ENCODE results near the gene OR6B2. TPM values are rescaled to one million over a fixed set of nuclear protein-coding genes. Genes with fewer than 3 reads are reported as not detected.

OR6B2 gene
- total RNA-seq, 1 experiment from 2014 or later, result not detected

DNA sequence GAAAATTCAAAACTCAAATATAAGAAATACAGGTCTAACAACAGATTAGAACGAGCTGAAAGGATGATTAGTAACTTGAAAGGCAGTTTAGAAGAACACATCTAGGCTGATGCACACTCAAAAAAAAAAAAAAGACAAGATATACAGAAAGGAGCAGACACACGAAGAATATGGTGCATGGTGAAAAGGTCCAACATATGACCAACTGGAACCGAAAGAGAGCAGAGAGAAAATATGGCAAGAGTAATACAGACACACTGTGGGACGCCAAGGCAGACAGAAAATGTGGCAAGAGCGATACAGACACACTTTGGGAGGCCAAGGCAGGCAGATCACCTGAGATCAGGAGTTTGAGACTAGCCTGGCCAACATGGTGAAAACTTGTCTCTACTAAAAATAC is 44.9 kb downstream of the OR6B2 start:
- CTCF ChIA-PET, result interaction anchor here (0.7 kb wide), 1 partner anchor 375 kb away, joined by 8 read pairs; no protein-coding TSS in a partner anchor
- peaks cover 44% of the 10 kb centered on the region for H3K36me3 ChIP-seq (ENCODE audit: insufficient read depth, low read length, poor library complexity, severe bottlenecking)
- H3K4me1 ChIP-seq (ENCODE audit: insufficient read depth, low read length, poor library complexity, severe bottlenecking), result no peaks in the 10 kb centered on the region
- TF ChIP-seq, protein P1, sequence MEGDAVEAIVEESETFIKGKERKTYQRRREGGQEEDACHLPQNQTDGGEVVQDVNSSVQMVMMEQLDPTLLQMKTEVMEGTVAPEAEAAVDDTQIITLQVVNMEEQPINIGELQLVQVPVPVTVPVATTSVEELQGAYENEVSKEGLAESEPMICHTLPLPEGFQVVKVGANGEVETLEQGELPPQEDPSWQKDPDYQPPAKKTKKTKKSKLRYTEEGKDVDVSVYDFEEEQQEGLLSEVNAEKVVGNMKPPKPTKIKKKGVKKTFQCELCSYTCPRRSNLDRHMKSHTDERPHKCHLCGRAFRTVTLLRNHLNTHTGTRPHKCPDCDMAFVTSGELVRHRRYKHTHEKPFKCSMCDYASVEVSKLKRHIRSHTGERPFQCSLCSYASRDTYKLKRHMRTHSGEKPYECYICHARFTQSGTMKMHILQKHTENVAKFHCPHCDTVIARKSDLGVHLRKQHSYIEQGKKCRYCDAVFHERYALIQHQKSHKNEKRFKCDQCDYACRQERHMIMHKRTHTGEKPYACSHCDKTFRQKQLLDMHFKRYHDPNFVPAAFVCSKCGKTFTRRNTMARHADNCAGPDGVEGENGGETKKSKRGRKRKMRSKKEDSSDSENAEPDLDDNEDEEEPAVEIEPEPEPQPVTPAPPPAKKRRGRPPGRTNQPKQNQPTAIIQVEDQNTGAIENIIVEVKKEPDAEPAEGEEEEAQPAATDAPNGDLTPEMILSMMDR (conservative IDR thresholded peaks at IDR 0.05; ENCODE audit: low read depth, low read length), result no peak
- no peak for TF ChIP-seq EZH2 (IDR thresholded peaks at IDR 0.05; ENCODE audit: borderline replicate concordance, low read depth, low read length, poor library complexity, severe bottlenecking)
- DNase-seq (ENCODE audit: low spot score), result no peak
- BruUV-seq (replicated peaks), result no TSS peak
- no peak overlapping the region for H3K4me3 ChIP-seq (ENCODE audit: low read depth, low read length, poor library complexity, severe bottlenecking)
- no peaks in the 10 kb centered on the region for H3K9me3 ChIP-seq (ENCODE audit: low read depth, low read length, poor library complexity, severe bottlenecking)
- no peaks in the 10 kb centered on the region for H3K27me3 ChIP-seq (replicated peaks; ENCODE audit: insufficient read depth, low read depth, low read length, poor library complexity)
- intact Hi-C loops (cut with micrococcal nuclease; ENCODE audit: unreplicated experiment), result loop anchor here (10.0 kb wide), 1 partner anchor 951 kb away; no protein-coding TSS in a partner anchor
- no peak overlapping the region for H3K27ac ChIP-seq (ENCODE audit: low read depth, low read length, poor library complexity, severe bottlenecking)
- POLR2A ChIA-PET (ENCODE audit: low non-redundant PET), result no interaction called here

DNA sequence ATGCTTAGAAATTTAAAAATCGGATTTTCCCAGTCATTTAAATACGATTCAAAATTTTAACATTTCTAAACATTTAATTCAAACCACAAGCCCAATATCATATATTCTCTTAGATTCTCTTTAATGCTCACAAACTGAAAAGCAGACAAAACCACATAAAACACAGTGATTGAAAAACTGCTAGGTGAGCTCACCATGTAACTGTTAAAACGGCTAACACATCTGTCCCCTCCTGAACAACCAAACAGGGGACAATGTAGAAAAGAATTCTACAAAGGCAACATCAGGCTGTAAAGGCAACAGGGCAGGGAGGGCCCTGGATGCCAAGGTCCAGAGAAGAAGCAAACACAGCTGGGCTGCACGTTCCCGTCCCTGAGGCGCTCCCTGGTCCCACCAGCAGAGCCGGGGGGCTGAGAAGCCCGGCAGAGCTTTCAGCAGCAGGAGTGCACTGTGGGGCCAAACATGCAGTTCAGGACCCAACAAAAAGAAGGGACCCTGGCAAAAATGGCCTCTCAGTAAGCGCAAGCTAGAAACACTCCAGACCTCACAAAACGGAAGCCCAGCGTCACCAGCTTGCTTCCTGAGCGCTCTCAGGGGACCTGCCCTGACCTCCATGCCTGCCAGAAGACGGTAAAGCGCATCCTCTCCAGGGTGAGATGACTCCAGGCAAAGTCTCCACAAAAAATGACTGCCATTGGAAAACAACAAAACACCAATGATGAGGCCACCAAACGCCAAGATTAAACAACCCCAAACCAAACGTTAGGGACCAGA is 45.6 kb downstream of the OR6B2 start:
- POLR2A ChIA-PET (ENCODE audit: low non-redundant PET), result no interaction called here
- BruUV-seq (replicated peaks), result no TSS peak
- CTCF ChIA-PET, result no interaction called here
- TF ChIP-seq, protein P1 (conservative IDR thresholded peaks at IDR 0.05; ENCODE audit: low read depth, low read length), result no peak
- TF ChIP-seq EZH2 (IDR thresholded peaks at IDR 0.05; ENCODE audit: borderline replicate concordance, low read depth, low read length, poor library complexity, severe bottlenecking), result no peak
- Histone ChIP-seq H3K36me3 (ENCODE audit: insufficient read depth, low read length, poor library complexity, severe bottlenecking) (peaks cover 37% of the 10 kb centered on the region), H3K27ac (ENCODE audit: low read depth, low read length, poor library complexity, severe bottlenecking) (no peak overlapping the region), H3K9me3 (ENCODE audit: low read depth, low read length, poor library complexity, severe bottlenecking) (no peaks in the 10 kb centered on the region), H3K4me3 (ENCODE audit: low read depth, low read length, poor library complexity, severe bottlenecking) (no peak overlapping the region), H3K4me1 (ENCODE audit: insufficient read depth, low read length, poor library complexity, severe bottlenecking) (no peaks in the 10 kb centered on the region), H3K27me3 (replicated peaks; ENCODE audit: insufficient read depth, low read depth, low read length, poor library complexity) (no peaks in the 10 kb centered on the region)
- DNase-seq (ENCODE audit: low spot score), result no peak
- intact Hi-C loops (cut with micrococcal nuclease; ENCODE audit: unreplicated experiment), result loop anchor here (10.0 kb wide), 1 partner anchor 950 kb away; no protein-coding TSS in a partner anchor

DNA sequence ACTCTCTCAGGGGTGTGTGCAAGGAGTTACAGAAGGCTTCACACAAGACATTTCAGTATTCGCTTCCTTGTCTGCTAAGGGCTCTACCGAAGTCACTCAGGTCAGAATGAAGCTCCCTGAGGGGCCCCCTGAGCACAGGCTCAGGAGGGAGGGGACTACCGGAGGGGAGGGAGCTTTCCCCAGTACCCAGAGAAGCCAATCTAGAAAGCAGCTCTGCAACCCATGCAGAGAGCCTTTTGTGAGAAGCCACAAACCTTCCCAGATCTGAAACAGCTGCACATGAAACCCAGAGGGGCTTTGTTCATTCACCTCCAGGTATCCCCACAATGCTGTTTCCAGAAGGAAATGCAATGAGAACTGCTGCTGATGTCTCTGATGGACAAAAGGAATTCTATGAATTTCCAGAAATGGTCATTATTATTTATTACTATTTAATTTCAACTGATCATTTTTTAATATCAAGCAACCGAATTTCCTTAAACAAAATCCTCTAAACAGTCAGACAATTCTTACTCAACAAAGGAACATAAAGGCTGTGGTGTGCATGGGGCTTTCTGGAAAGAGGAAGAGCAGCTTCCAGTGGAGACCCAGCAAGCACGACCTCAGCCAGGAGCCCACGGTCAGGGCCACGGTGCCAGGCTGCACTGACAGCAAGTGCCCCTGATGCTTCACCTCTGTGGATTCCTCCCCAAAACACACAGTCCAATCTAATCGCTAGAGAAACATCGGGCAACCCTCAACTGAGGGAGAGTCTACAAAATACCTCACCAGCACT is 47.0 kb downstream of the OR6B2 start:
- intact Hi-C loops (cut with micrococcal nuclease; ENCODE audit: unreplicated experiment), result loop anchor here (10.0 kb wide), 1 partner anchor 948 kb away; no protein-coding TSS in a partner anchor
- BruUV-seq (replicated peaks), result no TSS peak
- H3K4me3 ChIP-seq (ENCODE audit: low read depth, low read length, poor library complexity, severe bottlenecking), result no peak overlapping the region
- POLR2A ChIA-PET (ENCODE audit: low non-redundant PET), result no interaction called here
- TF ChIP-seq EZH2 (IDR thresholded peaks at IDR 0.05; ENCODE audit: borderline replicate concordance, low read depth, low read length, poor library complexity, severe bottlenecking), result no peak
- TF ChIP-seq, protein P1 (conservative IDR thresholded peaks at IDR 0.05; ENCODE audit: low read depth, low read length), result no peak
- H3K9me3 ChIP-seq (ENCODE audit: low read depth, low read length, poor library complexity, severe bottlenecking), result no peaks in the 10 kb centered on the region
- CTCF ChIA-PET, result no interaction called here
- H3K27ac ChIP-seq (ENCODE audit: low read depth, low read length, poor library complexity, severe bottlenecking), result no peak overlapping the region
- H3K27me3 ChIP-seq (replicated peaks; ENCODE audit: insufficient read depth, low read depth, low read length, poor library complexity), result no peaks in the 10 kb centered on the region
- peaks cover 28% of the 10 kb centered on the region for H3K36me3 ChIP-seq (ENCODE audit: insufficient read depth, low read length, poor library complexity, severe bottlenecking)
- H3K4me1 ChIP-seq (ENCODE audit: insufficient read depth, low read length, poor library complexity, severe bottlenecking), result no peaks in the 10 kb centered on the region
- no peak for DNase-seq (ENCODE audit: low spot score)

Other genes starting within 250 kb of the OR6B2 start
- gene NDUFA10, start 5.1 kb downstream of the OR6B2 start, total RNA-seq (2021), result 153 and 164 TPM in 2 replicates
- gene OR6B3, start 23.1 kb upstream of the OR6B2 start, total RNA-seq (2021), result not detected in 2 replicates
- 119 and 136 TPM in 2 replicates for gene COPS9, start 105.9 kb upstream of the OR6B2 start, total RNA-seq (2021)
- gene OTOS, start 110.2 kb upstream of the OR6B2 start, total RNA-seq (2021), result not detected in 2 replicates